Inferior parietal cortex (tissue), 1 donor: ENCODE results near the gene TRIM17.

Experiments used
- DNase-seq: peaks from one replicate; pipeline ENCODE4 v3.0.0-alpha.2; 2016; ENCODE audit errors: extremely low spot score

TRIM17 gene

DNA sequence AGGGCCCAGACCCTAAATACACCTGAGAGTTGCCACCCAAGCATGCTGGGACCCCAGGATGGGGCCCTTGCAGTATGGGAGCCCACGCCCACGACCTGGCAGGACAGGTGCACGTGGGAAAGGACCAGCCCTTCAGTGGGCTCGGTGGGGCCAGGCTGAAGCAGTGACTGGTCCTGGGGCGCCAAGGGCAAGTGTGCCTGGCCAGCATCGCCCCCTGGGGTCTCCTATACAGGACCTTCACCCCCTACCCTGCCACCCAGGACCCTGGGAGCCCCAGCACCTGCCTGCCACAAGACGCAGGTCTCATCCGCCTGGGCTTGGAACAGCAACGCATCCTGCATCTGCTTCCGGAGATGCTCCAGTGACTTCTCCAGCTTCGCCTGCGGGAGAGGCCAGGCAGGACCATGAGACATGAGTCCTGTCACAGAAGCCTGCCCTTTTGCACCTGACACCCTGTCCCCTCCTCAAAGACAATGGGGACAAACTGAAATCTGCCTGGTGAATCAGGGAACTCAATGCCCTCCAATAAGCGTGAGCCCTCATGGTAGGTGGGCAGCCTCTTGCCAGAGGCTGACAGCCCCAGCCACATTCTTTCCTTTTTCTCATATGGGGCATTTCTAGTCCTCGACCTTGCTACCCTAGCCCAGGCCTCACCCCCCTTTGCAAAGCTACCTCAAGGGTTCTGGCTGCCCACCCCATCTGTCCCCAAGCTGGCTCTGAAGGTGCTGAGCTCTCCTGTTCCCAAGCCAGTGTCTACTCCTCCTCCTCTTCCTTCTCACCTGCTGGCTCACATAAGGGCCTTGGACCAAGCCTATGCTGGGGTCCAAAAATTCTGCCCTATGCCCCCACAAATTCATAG lies 14.7 kb downstream of the TRIM17 start:
- DNase-seq: no peak

DNA sequence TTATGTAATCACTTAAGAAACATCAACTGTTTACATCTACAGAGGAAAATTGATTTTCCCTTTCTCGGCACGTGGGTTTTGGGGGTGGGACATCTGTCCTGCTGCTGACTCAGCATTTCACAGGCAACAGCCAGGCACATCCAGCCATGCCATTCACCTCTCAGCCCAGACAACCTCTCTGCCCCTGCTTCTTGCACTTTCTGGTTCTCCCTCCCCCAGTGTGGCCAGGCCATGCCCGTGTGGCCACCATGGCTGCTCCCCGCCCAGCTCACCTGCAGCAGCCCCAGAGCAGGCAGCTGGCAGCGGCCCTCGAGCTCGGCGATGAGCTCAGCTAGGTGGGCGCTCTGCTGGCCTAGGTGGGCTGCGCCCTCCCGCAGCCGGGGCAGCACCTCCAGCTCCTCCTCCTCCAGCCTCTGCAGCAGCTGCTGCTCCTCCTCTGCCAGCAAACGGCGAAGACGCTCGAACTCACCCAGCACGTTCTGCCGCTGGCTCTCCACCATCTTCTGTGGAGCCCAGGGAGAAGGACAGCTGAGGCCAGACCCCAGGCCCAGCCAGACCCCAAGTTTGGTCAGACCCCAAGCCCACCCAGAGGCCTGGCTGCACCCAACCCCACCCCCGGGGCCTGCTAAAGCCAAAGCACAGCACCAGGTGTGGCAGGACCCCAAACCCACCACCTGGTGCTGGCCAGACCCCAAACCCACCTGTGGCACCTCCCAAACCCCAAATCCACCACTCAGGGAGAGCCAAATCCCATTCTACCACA lies 15.8 kb downstream of the TRIM17 start:
- no peak for DNase-seq

DNA sequence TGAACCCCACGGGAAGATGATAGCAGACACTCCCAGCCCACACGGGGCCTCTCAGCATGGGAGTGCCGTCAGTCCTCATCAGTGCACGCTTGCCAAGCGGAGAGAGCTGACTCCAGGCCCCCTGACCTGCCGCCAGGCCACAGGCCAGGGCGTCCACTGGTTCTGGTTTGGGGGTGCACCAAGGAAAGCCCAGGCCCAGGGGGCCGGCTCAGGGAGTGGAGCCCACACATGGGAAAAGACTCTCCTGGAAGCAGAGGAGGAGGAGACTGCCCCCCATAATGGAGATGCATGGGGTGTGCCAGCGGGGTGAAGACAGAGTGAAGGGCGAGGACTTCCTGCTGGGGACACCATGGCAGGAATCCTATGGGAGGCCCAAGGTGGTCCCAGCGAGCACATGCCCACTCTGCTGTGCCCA lies 16.4 kb downstream of the TRIM17 start:
- DNase-seq: no peak

DNA sequence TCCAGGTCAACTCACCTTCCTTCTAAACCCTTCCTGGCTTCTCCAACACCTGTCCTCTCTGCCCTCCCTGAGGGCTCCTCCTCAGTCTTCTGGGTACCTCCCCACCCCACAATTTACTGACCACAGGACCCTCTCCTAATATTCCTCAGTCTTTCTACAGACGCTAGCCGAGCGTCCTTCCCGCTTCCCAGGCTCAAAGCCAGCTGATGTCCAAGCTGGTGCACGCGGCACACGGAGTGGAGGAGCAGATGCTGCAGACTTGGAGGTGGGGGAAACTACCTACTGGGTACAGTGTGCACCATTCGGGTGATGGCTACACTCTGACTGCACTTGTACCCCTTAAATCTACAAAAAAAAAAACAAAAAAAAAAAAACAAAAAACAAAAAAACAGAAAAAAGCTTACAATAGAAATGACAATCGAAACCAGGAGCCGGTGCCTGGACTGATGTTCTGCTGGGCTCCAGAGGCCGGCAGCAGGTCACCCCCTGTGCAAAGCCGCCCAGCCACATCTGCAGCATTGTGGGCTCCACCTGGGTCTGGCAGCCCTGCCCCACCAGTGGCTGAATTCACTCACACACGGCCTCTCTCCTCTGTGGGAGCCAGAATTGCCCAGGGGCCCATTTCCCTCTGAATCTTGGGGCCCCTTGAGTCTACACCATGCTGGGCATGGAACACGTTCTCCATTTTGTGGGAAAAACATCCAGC lies 17.0 kb downstream of the TRIM17 start:
- DNase-seq: no peak

DNA sequence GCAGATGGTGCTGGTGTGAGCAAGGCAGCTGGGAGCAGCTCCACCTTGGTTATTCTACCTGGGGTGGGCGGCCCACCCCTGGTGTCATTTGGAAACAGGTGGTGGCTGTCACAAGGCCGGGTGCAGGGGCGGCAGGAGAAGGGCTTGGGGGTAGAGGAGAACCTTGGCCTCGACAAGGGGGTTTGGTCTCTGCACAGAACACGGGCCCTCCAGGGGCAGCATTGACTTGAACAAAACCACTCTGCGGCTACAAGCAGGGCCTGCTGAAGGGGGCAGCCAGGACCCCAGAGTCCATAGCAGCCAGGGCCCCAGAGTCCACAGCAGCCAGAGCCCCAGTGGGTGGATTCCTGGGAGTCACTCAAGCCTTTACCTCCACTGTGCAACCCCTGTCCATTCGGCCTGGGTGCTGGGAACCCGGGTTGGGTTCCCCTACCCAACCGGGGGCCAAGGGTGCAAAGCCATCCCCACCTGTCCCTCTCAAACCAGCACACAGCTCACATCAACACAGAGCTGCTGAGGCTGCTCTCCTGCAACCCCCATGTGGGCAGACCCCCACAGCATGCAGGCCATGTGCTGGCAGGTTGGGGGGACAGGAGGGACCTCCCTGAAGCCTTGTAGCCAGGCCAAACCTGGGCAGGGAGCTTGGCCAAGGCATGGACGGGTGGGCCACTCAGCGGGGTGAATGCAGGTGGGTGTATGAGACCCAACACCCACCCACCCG lies 17.8 kb downstream of the TRIM17 start:
- DNase-seq: no peak

DNA sequence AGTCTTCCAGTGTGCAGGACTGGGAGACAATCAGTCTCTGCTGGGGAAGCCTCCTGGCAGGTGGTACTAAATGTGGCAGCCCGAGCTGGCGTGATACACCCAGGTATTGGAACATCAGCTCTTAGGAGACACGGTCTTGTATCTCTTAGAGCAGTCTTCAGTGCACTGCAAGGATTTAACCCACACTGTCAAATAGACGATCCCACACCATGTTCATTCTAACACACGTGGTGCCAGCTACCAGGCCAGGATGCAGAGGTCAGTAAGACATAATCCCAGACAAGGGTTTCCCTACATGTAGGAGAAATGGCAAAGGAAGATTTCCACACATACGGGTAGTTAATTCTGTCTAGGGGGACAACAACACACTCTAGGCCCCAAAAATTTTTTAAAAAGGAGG lies 18.7 kb downstream of the TRIM17 start:
- DNase-seq: no peak

DNA sequence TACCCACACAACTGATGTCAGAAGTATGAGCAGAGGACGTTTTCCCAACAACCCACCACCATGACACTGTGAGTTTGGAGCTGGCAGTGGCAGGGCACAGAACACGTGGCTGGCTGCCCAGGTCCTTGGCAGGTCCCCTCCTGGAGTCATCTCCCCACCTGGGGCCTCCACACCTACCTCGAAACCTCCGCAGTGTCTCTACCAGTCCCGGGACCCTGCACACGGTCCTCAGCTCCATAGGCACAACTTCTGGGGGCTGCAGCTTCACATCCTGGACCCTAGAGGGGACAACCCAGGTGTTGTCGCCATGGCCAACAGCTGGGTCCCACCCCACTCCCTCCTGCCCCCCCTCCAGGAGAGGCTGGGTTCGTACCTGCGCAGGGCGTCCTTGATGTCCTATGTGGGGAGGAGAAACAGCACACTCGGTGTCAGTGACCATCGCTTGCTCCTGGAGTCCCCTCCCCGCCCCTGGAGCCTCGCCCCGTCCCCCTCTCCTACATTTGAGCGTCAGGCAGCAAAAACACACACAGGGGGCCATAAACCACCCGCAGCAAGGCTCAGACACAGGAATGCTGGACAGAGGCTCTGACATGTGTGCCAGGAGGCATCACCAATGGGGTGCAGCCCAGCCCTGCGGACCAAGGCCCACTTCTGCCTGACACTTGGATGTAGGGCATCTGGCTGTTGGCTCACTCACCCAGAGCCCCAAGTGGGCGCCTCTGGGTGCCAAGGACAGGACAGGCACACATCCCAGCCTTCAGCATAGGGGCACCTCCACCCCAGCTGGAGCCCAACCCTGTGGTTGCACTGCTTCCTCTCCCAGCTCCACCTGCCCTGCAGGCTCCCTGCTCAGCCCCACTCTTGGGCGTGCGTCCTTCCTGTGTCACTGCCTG lies 19.6 kb downstream of the TRIM17 start:
- no peak for DNase-seq

DNA sequence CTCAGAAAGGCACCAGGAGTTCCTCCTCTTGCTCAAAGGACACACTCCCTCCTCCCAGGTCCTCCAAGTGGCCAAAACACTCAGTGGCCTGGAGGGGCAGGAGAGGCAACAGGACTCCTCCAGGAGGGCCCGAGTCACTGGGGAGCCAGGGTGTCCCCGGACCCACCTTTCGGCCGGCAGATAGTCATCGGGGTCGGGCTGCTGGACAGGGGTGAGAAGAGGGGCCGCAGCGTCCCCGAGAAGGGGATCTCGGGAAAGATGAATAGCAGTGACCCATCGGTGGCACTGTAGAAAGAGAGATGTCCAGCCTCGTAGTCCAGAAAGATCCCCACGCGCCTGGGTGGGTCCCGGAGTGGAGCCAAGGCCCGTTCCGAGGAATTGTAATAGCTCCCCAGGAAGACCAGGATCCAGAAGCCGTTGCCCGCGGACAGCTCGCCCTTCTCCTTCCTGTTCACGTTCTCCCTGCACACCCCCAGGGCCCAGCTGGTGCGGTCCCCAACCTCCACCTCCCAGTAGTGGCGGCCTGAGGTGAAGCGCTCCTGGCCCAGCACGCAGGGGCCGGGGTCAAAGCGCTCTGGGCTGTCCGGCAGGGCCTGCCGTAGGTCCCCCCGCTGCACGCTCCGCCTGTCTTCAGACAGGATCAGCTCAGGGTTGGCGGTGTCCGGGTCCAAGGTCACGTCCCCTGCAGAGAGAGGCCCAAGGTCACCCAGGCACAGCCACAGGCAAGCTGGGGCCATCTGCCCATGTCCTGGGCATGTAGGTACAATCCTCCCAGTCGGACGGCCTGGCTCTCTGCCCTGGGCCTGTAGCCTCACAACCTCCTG lies 21.9 kb downstream of the TRIM17 start:
- no peak for DNase-seq

DNA sequence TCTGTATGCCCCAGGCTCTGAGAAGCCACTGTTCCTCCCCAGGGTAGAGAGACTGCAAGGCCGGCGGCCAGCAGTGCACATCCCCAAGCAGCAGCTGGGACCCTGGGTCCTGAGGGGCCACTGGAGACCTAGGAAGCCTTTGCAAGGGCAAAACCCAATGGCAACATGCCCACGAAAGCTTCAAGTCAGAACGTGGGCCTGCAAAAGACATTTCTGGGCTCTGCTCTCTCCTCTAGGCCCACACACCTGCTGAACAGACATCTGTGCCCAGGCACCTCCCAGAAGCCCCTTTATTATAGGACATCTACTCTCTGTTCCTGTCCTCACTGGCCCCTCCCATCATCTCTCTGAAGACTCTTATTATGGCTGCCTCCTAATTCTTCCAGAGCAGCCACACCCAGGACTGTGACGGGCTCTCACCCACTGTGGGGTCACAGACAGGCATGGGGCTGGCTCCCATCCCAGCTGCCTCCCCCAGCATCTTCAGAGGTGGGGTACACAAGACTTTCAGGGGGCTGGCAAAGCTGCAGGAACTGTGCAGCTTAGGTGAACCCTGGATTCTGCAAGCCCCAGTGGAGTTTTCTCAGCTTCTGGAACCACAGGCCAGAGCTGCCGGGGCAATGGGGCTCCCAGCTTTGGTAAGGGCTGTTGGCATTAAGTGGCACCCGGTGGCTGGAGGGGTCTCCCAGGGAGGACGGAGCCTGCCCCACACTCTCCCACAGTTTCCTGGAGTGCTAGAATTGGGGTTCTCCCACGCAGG lies 22.7 kb downstream of the TRIM17 start:
- DNase-seq: no peak

DNA sequence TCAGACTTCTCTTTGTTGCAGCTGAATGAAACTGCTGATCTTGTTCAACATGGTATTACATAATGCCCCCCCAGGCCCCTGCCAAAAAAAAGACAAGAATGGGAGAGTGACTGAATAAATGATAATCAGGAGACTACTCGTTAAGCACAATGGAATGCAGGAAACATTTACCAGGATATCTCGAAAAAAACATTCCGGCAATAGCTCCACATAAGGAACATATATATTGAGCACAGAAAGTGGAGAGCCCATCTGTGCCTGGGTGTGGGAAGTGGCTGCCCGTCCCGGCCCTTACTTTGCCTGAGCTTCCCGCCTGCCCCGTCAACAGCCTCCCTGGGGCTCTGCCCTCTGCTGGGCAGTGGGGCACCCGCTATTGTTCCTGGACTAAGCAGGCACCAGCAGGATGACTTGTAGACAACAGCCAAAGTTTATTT lies 23.4 kb downstream of the TRIM17 start:
- DNase-seq: no peak

DNA sequence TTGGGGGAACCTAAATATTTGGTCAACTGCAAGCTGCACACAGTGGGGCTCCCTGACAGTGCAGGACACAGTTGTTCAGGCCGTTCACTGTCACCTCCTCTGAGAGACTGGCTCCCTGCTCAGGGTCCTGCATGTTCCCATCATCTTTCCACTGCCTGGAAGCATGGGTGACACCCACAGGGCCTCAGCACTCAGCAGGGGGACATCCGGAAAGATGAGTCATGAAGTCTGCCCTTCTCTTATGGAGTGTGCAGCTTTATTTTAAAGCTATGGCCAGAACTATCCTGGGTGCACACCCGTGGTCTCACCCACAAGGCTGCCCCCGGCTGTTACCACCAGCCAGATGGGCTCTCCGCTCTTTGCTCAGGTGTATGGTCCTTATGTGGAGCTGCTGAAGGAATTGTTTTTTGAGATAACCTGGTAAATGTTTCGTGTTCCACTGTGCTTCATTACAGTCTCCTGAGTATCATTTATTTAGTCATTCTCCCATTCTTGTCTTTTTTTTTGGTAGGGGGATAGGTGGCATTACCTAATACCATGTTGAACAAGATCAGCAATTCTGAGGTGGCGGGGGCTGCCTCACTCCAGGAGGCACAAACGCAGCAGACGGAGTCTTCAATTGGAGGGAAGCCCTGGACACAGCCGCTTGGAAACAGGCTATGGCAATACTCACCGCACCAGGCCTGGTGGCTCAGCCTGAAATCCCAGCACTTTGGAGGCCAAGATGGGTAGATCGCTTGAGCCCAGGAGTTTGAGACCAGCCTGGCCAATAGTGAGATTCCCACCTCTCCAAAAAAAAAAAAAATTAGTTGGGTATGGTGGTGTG lies 24.3 kb downstream of the TRIM17 start:
- DNase-seq: no peak

DNA sequence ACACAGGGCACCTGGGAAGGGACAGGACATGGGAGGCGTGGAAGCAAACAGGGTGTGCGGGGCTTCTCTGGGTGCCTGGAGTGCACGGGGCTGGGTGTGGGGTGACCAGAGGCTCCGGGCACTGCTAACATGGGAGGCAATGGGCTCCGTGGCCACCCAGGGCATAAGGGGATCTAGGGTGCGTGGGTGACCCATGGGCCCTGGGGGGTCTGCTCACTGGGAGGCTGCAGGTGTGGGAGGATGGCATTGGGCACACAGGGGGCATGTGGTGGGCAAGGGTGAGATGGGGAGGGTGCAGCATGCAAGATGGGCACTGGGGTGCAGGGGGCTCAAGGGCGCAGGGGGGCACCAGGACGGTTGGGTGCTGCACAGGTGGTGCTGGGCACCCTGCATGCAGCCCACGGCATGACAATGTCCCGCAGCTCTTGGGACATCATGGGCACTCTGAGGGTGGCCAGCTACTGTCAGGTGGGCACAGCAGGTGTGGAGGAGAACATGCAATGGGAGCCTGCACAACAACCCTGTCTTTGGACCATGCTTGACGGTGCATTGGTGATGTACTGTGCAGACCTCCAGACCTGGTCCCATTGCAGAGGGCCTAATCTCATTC lies 25.1 kb downstream of the TRIM17 start:
- DNase-seq: no peak

DNA sequence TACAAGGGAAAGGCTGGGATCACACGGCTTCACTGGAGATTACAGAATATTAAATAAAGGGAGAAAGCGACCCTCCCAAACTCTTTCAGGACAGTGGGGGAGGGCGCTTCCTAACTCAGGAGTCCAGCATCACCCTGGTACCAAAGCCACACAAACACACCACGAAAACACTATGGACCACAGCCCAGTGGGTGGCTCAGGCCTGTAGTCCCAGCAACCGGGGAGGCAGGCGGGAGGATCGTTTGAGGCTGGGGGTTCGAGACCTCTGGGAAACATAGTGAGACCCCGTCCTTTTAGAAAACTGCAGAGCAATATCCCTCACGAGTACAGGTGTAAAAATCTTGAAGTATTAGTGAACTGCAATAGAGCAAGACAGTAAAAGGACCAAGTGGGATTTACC lies 26.0 kb downstream of the TRIM17 start:
- no peak for DNase-seq

DNA sequence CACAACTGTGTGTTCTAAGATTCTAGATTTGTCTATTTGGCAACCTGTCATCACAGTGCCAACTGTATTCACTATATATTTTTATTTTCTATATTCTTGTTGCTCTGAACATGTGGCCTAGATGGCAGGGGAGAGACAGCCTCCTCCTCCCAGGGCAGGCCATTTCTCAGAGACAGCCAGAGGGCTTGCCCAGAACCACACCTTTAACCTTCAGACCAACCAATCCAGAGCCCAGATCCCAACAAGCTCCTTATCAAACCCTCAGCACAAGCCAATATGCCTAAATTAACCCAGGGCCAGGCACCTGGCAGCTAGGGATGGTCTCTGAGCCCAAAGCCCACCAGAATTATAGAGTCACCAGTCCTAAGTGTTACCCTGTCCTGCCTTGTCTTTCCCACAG lies 29.3 kb downstream of the TRIM17 start:
- DNase-seq: no peak

DNA sequence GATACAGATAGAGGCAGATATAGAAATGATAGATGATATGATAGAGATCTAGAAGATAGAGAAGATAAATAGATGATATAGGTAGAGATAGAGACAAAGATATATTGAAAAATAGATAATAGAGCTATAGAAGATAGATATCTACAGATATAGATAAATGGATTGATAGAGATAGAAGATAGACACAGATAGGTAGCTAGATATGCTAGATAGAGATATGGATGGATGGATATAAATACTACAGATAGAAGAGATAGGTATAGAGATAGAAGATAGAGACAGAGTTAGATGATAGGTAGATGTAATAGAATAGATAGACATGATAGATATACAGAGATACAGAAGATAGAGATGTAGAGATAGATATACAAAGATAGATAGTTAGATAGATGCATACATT lies 31.4 kb downstream of the TRIM17 start:
- DNase-seq: no peak

DNA sequence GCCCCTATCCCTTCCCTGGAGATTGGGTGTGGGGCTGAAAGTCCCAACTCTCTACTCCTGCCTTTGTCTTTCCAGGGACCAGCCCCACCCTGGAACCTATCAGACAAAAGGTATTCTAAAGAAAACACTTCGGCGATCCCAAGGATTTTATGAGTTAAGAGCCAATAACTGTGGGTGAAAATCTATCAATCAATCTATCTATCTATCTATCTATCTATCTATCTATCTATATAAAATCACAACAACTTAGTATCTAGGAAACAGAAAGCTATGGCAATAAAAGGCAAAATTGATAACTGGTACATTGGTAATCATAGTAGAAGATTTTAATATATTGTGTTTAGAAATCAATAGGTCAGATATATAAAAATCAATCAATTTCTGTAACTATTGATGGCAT lies 32.9 kb downstream of the TRIM17 start:
- no peak for DNase-seq

DNA sequence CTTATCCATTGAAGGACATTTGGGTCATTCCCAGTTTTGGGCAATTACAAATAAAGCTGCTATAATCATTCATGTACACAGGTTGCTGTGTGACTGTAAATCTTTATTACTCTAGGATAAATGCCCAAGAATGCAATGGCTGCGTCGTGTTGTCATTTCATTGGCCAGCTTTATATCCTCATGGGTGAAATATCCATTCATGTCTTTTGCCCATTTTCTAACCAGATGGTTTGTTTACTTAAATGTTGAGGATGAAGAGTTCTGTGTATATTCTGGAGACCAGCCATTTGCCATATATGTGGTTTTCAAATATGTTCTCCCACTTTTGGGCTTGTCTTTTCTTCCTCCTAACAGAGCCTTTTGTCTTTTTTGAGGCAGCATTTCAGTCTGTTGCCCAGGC lies 35.3 kb downstream of the TRIM17 start:
- DNase-seq: no peak

DNA sequence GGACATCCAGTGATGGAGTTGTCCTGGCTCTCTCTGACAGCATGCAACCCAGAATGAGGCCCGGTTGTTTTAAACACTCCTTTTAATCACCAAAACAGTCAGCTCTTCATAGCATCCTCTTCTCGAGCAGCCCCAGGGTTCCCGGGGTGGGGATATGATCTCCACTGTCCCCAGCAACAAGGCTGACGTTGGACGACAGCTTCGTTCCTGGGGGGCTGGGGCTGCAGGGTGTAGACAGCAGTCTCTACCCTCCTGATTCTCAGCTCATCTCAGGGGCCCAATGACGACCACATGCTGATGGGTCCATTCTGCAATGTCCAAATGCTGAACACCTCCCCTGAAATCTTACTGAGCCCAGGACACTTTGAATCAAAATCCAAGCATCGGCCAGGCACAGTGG lies 37.0 kb downstream of the TRIM17 start:
- DNase-seq: no peak
